ENCODE measurements around the gene TIMM50.

DNA sequence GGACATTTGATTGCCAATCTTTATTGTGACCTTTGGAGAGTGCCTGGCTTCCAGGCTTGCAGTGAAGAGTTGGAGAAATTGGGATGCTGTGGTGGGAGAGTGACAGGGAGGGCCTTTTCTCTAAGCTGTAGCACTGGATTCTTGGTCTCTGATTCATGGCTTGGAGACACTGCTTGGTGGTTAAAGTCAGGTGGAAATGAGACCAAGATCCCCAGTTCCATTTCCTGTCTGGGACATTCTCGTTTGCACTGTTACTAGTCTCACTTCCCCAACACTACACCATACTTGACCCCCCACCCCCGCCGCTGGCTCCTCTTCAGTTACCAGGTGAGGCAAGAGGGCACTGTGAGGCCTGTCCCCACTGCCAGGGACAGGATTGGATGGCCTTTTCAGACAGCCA lies 32.4 kb upstream of the TIMM50 start:
- no peak for TF ChIP-seq EP300 (IDR thresholded peaks at IDR 0.05)
- no peak for TF ChIP-seq POLR2AphosphoS5 (IDR thresholded peaks at IDR 0.05)
